GM12892 (cell line): ENCODE measurements around the gene MAP2K6.

Source experiments
- POLR2A ChIP-seq: IDR thresholded peaks from 2 replicates; pipeline ENCODE4 v1.6.1; 2011; ENCODE audit warnings: low read depth, low read length, control low read depth
- POLR2AphosphoS5 ChIP-seq: IDR thresholded peaks from 2 replicates; pipeline ENCODE4 v1.6.1; 2011; ENCODE audit warnings: low read depth, low read length, control low read depth
- TAF1 ChIP-seq: IDR thresholded peaks from 2 replicates; pipeline ENCODE4 v1.6.1; 2011; ENCODE audit warnings: low read depth, mild to moderate bottlenecking, control low read depth, low read length, borderline replicate concordance

- TF ChIP-seq POLR2AphosphoS5 (no peak), TAF1 (no peak), POLR2A (no peak)
Observed at GRCh38 chr17:69454051-69454450, 39.6 kb downstream of the MAP2K6 start.
